ENCODE data around the gene PFN3. TPM values are rescaled to one million over a fixed set of nuclear protein-coding genes. Genes with fewer than 3 reads are reported as not detected.

Gene PFN3
- total RNA-seq, 5 donors from 2014 or later (not counting 1 experiment from before 2014, with no cell fraction given): not detected

- Mint-ChIP-seq H3K27ac (peak overlapping the region; percentile 95 to 96), H3K9me3 (no peaks in the 10 kb centered on the region), H3K27me3 (no peaks in the 10 kb centered on the region), H3K4me1 (peaks cover 53 to 70% (median 67%) of the 10 kb centered on the region in 3 donors), H3K36me3 (peaks cover 11% of the 10 kb centered on the region), H3K4me3 (peak overlapping the region in 2 of 3 donors; percentile 67 to 74)
- Histone ChIP-seq H3K27me3 (replicated peaks in 1 of 2; ENCODE audit: control insufficient read depth in 2 of 2, extremely low read depth in 1 of 2, insufficient read depth in 2 of 2, low read length in 1 of 2) (no peaks in the 10 kb centered on the region), H3K36me3 (ENCODE audit: control insufficient read depth in 2 of 2, extremely low read depth in 1 of 2, insufficient read depth in 1 of 2, low read length in 1 of 2) (peaks cover 0 to 40% of the 10 kb centered on the region in 2 donors), H3K27ac (ENCODE audit: low read length) (peak overlapping the region; percentile 63), H3K9me3 (no peaks in the 10 kb centered on the region), H3K4me1 (ENCODE audit: control insufficient read depth in 1 of 2, extremely low read depth in 1 of 2, insufficient read depth in 2 of 2, low read length in 2 of 2) (peaks cover 30 to 93% of the 10 kb centered on the region in 2 experiments), H3K4me3 (ENCODE audit: control insufficient read depth in 1 of 2, extremely low read depth in 1 of 2, low read length in 1 of 2) (no peak overlapping the region)
- WGBS (ENCODE audit: insufficient coverage): 88% methylated on average over 5 of the region's 5 CpGs
- CTCF ChIA-PET: interaction anchor here in 1 of 2 donors (2.5 kb wide), 1 partner anchor 16 kb away, joined by 23 read pairs; no protein-coding TSS in a partner anchor
- ATAC-seq (replicated peaks in 1 of 4) (no peak), DNase-seq (no peak)
- POLR2A ChIA-PET: no interaction called here
Measured at GRCh38 chr5:177374211-177374610, 26.2 kb downstream of the PFN3 start.

- Mint-ChIP-seq H3K4me3 (peak overlapping the region in 2 of 3 donors; percentile 67 to 74), H3K36me3 (peaks cover 15% of the 10 kb centered on the region), H3K9me3 (no peaks in the 10 kb centered on the region), H3K27me3 (no peaks in the 10 kb centered on the region), H3K4me1 (peaks cover 55 to 70% (median 67%) of the 10 kb centered on the region in 3 donors), H3K27ac (peak overlapping the region; percentile 95 to 96)
- Histone ChIP-seq H3K27ac (ENCODE audit: low read length) (peak overlapping the region; percentile 63), H3K36me3 (ENCODE audit: control insufficient read depth in 2 of 2, extremely low read depth in 1 of 2, insufficient read depth in 1 of 2, low read length in 1 of 2) (peaks cover 2 to 44% of the 10 kb centered on the region in 2 donors), H3K4me3 (ENCODE audit: control insufficient read depth in 1 of 2, extremely low read depth in 1 of 2, low read length in 1 of 2) (peak overlapping the region in 1 of 2 donors; percentile 10), H3K4me1 (ENCODE audit: control insufficient read depth in 1 of 2, extremely low read depth in 1 of 2, insufficient read depth in 2 of 2, low read length in 2 of 2) (peaks cover 32 to 93% of the 10 kb centered on the region in 2 experiments), H3K27me3 (replicated peaks in 1 of 2; ENCODE audit: control insufficient read depth in 2 of 2, extremely low read depth in 1 of 2, insufficient read depth in 2 of 2, low read length in 1 of 2) (no peaks in the 10 kb centered on the region), H3K9me3 (no peaks in the 10 kb centered on the region)
- no peak for DNase-seq
- no peak for ATAC-seq (replicated peaks in 1 of 4)
- ChIA-PET CTCF (interaction anchor here in 1 of 2 donors (0.8 to 2.5 kb wide), 2 partner anchors 10 to 16 kb away, joined by 3 to 23 read pairs; no protein-coding TSS in a partner anchor), POLR2A (no interaction called here)
- 78% methylated on average over 5 of the region's 6 CpGs for WGBS (ENCODE audit: insufficient coverage)
Measured at GRCh38 chr5:177373806-177374205, 26.7 kb downstream of the PFN3 start.

GRCh38 chr5:177372910-177373309 lies 27.6 kb downstream of the PFN3 start:
- no peaks in the 10 kb centered on the region for H3K27me3 ChIP-seq (replicated peaks in 1 of 2; ENCODE audit: control insufficient read depth in 2 of 2, extremely low read depth in 1 of 2, insufficient read depth in 2 of 2, low read length in 1 of 2)
- H3K9me3 ChIP-seq: no peaks in the 10 kb centered on the region
- H3K27ac Mint-ChIP-seq: peak overlapping the region; percentile 95 to 96
- DNase-seq (peak in 13 of 35 experiments; percentile 18 to 46 (median 35)), ATAC-seq (replicated peaks in 1 of 4) (peak in 2 of 4 experiments; percentile 19 to 38)
- peaks cover 11 to 53% of the 10 kb centered on the region in 2 donors for H3K36me3 ChIP-seq (ENCODE audit: control insufficient read depth in 2 of 2, extremely low read depth in 1 of 2, insufficient read depth in 1 of 2, low read length in 1 of 2)
- peak overlapping the region; percentile 63 for H3K27ac ChIP-seq (ENCODE audit: low read length)
- peak overlapping the region; percentile 67 to 74 (median 72) for H3K4me3 Mint-ChIP-seq
- CTCF ChIA-PET: interaction anchor here (0.6 to 2.5 kb wide), 7 partner anchors 8 to 64 kb away, joined by 3 to 23 read pairs (median 4); no protein-coding TSS in a partner anchor
- WGBS (ENCODE audit: insufficient coverage): 63% methylated on average over 6 of the region's 6 CpGs
- peaks cover 22% of the 10 kb centered on the region for H3K36me3 Mint-ChIP-seq
- no peaks in the 10 kb centered on the region for H3K27me3 Mint-ChIP-seq
- no peaks in the 10 kb centered on the region for H3K9me3 Mint-ChIP-seq
- POLR2A ChIA-PET: interaction anchor here (0.6 to 1.0 kb wide), 2 partner anchors 21 to 70 kb away, joined by 3 to 15 read pairs; no protein-coding TSS in a partner anchor
- peaks cover 62 to 73% (median 71%) of the 10 kb centered on the region in 3 donors for H3K4me1 Mint-ChIP-seq
- peaks cover 33 to 90% of the 10 kb centered on the region in 2 experiments for H3K4me1 ChIP-seq (ENCODE audit: control insufficient read depth in 1 of 2, extremely low read depth in 1 of 2, insufficient read depth in 2 of 2, low read length in 2 of 2)
- H3K4me3 ChIP-seq (ENCODE audit: control insufficient read depth in 1 of 2, extremely low read depth in 1 of 2, low read length in 1 of 2): peak overlapping the region; percentile 14 to 60

DNA sequence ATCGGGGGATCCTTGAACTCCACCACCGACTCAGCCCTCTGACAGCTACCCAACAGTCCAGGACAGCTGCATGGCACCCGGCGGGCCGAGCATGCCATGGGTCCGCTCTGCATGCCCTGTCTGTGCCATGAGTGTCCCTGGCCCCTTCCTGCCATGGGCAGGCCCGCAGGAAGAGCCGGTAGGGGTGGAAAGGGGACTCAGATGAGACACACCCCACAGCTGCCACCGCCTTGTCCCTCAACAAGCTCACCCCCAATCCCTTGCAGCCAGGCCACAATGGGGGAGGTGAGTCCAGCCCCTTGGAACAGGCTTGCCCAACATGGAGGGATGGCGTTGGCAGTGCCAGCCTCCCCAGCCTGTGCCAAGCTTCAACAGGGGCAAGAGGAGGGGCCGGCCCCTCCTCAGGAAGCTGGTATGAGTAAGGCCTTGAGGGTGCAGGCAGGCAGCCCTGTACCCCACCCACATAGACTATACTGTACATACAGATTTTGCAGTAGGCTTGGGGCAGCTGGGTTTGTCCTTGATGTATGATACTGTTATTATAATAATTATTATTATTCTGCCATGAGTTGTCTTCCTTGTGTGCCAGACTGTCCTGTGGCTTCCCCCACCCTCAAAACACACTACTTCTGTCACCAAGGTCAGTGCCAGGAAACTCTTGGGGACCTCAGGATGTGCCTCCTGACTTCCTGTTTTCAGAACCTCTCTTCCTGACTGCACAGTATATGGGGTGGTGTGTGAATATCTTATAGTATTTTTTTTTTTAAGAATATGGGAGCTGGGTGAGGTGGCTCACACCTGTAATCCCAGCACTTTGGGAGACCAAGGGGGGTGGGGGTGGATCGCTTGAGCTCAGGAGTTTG lies 28.2 kb downstream of the PFN3 start:
- Mint-ChIP-seq H3K27ac (peak overlapping the region; percentile 95 to 96), H3K27me3 (no peaks in the 10 kb centered on the region), H3K4me3 (peak overlapping the region; percentile 67 to 74 (median 72)), H3K9me3 (no peaks in the 10 kb centered on the region), H3K36me3 (peaks cover 22% of the 10 kb centered on the region), H3K4me1 (peaks cover 62 to 70% (median 68%) of the 10 kb centered on the region in 3 donors)
- DNase-seq (peak in 7 of 35 experiments; percentile 10 to 57 (median 50)), ATAC-seq (replicated peaks in 1 of 4) (peak; percentile 42 to 81 (median 68))
- peak overlapping the region; percentile 50 to 60 for H3K4me3 ChIP-seq (ENCODE audit: control insufficient read depth in 1 of 2, extremely low read depth in 1 of 2, low read length in 1 of 2)
- no peaks in the 10 kb centered on the region for H3K27me3 ChIP-seq (replicated peaks in 1 of 2; ENCODE audit: control insufficient read depth in 2 of 2, extremely low read depth in 1 of 2, insufficient read depth in 2 of 2, low read length in 1 of 2)
- H3K4me1 ChIP-seq (ENCODE audit: control insufficient read depth in 1 of 2, extremely low read depth in 1 of 2, insufficient read depth in 2 of 2, low read length in 2 of 2): peaks cover 33 to 86% of the 10 kb centered on the region in 2 experiments
- ChIA-PET CTCF (interaction anchor here (0.5 to 2.5 kb wide), 13 partner anchors 8 to 73 kb away, joined by 3 to 23 read pairs (median 3); no protein-coding TSS in a partner anchor), POLR2A (interaction anchor here (0.6 to 1.0 kb wide), 2 partner anchors 20 to 71 kb away, joined by 3 to 15 read pairs; no protein-coding TSS in a partner anchor)
- no peaks in the 10 kb centered on the region for H3K9me3 ChIP-seq
- H3K27ac ChIP-seq (ENCODE audit: low read length): peak overlapping the region; percentile 63
- peaks cover 17 to 59% of the 10 kb centered on the region in 2 donors for H3K36me3 ChIP-seq (ENCODE audit: control insufficient read depth in 2 of 2, extremely low read depth in 1 of 2, insufficient read depth in 1 of 2, low read length in 1 of 2)
- 89% methylated on average over 3 of the region's 12 CpGs for WGBS (ENCODE audit: insufficient coverage)

GRCh38 chr5:177371120-177372033 lies 29.1 kb downstream of the PFN3 start:
- Mint-ChIP-seq H3K36me3 (peaks cover 22% of the 10 kb centered on the region), H3K9me3 (no peaks in the 10 kb centered on the region), H3K27ac (peak overlapping the region; percentile 88 to 96), H3K4me3 (peak overlapping the region; percentile 28 to 74 (median 59)), H3K27me3 (no peaks in the 10 kb centered on the region), H3K4me1 (peaks cover 62 to 72% (median 66%) of the 10 kb centered on the region in 3 donors)
- POLR2A ChIA-PET: no interaction called here
- H3K27ac ChIP-seq (ENCODE audit: low read length): peak overlapping the region; percentile 63
- H3K27me3 ChIP-seq (replicated peaks in 1 of 2; ENCODE audit: control insufficient read depth in 2 of 2, extremely low read depth in 1 of 2, insufficient read depth in 2 of 2, low read length in 1 of 2): no peaks in the 10 kb centered on the region
- H3K36me3 ChIP-seq (ENCODE audit: control insufficient read depth in 2 of 2, extremely low read depth in 1 of 2, insufficient read depth in 1 of 2, low read length in 1 of 2): peaks cover 18 to 67% of the 10 kb centered on the region in 2 donors
- WGBS (ENCODE audit: insufficient coverage): 65% methylated on average over 16 of the region's 26 CpGs
- CTCF ChIA-PET: interaction anchor here (0.7 to 2.5 kb wide), 7 partner anchors 11 to 62 kb away, joined by 3 to 23 read pairs (median 3); no protein-coding TSS in a partner anchor
- H3K4me1 ChIP-seq (ENCODE audit: control insufficient read depth in 1 of 2, extremely low read depth in 1 of 2, insufficient read depth in 2 of 2, low read length in 2 of 2): peaks cover 33 to 87% of the 10 kb centered on the region in 2 experiments
- ATAC-seq (replicated peaks in 1 of 4) (no peak), DNase-seq (no peak)
- H3K4me3 ChIP-seq (ENCODE audit: control insufficient read depth in 1 of 2, extremely low read depth in 1 of 2, low read length in 1 of 2): peak overlapping the region; percentile 50 to 60
- no peaks in the 10 kb centered on the region for H3K9me3 ChIP-seq

All from T-cell (primary cell).